Stimulated activated CD4-positive, alpha-beta T cell treated with anti-CD3 and anti-CD28 coated beads, TNF-alpha, amount 100 ng/mL, for 1 hour (primary cell): ENCODE data around the gene CLEC12A.

ENCODE experiments used
- DNase-seq, 3 donors: peaks; one replicate each; pipeline ENCODE4 v3.0.0-alpha.2; 2020; ENCODE audit warnings: low read depth in 3 of 3, low spot score in 1 of 3

CLEC12A gene

GRCh38 chr12:10031771-10032175, 60.6 kb downstream of the CLEC12A start:
- DNase-seq: no peak

DNA sequence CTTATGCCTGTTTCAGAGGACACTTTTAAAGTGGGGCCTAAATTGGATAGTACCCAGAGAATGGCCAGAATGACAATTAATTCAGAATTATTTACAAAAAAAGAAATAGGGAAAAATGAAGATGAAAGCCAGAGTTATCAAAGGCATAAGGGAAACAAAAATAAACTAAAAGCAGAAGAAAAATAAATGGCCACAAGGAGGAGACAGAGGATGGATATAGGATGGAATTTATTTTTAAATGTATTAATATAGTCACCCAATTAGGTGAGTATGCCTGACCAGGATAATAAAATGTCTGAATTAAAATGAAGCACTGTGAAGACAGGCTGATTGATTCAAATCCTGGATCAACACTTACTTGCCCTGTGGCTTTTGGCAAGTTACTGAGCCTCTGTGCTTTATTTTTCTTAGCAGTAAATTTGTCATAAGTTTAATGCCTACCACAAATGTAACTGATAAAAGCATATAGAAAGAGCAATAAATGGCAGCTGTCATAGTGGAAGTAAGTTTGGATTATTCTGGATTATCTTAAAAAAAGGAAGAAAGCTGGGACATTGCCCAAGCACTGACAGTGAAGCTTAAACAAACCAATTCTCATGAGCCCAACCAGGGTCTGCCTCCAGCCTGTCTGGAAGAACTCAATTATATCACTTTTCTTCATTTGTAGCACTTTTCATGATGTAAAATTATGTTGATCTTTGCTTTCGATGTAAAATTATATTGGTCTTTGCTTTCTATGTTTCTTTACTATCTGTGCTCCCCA, 62.8 kb downstream of the CLEC12A start:
- DNase-seq: no peak
